Activated CD4-positive, CD25-positive, alpha-beta regulatory T cell treated with anti-CD3 and anti-CD28 coated beads, Interleukin-2, amount 50 U/mL, for 24 hours (primary cell): Measurements from ENCODE around the gene PTPRM.
"Not testable (repeated sequence)": the region's sequence is repeated elsewhere in the genome, so short reads cannot be mapped to it uniquely, and the experiment has no call there.

Experiments used
- ATAC-seq, 2 donors: fragments of 150-1000 bp; cut with Tn5 transposase; one replicate each; pipeline ENCODE4 v1.10.0; 2021; ENCODE audit warnings: mild to moderate bottlenecking in 1 of 2, moderate library complexity in 1 of 2

The PTPRM gene

GRCh38 chr18:7729868-7730267 lies 162.8 kb downstream of the PTPRM start:
- no peak for ATAC-seq

GRCh38 chr18:7730682-7731081 lies 163.6 kb downstream of the PTPRM start:
- no peak for ATAC-seq

- no peak for ATAC-seq
Observed at GRCh38 chr18:7733642-7734041, 166.5 kb downstream of the PTPRM start.

- ATAC-seq, result no peak
Observed at GRCh38 chr18:7735196-7735595, 168.1 kb downstream of the PTPRM start.

GRCh38 chr18:7735626-7736175 lies 168.6 kb downstream of the PTPRM start:
- ATAC-seq, result no peak

- not testable (repeated sequence) for ATAC-seq
Observed at GRCh38 chr18:7736526-7736925, 169.4 kb downstream of the PTPRM start.

- no peak for ATAC-seq
Observed at GRCh38 chr18:7737550-7737949, 170.4 kb downstream of the PTPRM start.

- no peak for ATAC-seq
Observed at GRCh38 chr18:7740821-7741220, 173.7 kb downstream of the PTPRM start.

GRCh38 chr18:7741640-7742039 lies 174.5 kb downstream of the PTPRM start:
- no peak for ATAC-seq

GRCh38 chr18:7742224-7742623 lies 175.1 kb downstream of the PTPRM start:
- no peak for ATAC-seq

- ATAC-seq, result no peak
Observed at GRCh38 chr18:7743256-7743655, 176.1 kb downstream of the PTPRM start.

GRCh38 chr18:7746106-7746505 lies 179.0 kb downstream of the PTPRM start:
- ATAC-seq, result no peak

- no peak for ATAC-seq
Observed at GRCh38 chr18:7748251-7749007, 181.3 kb downstream of the PTPRM start.

GRCh38 chr18:7749008-7749405 lies 181.9 kb downstream of the PTPRM start:
- ATAC-seq, result no peak

GRCh38 chr18:7749510-7749981 lies 182.4 kb downstream of the PTPRM start:
- no peak for ATAC-seq

GRCh38 chr18:7750095-7750663 lies 183.1 kb downstream of the PTPRM start:
- ATAC-seq, result no peak

GRCh38 chr18:7750966-7751365 lies 183.8 kb downstream of the PTPRM start:
- no peak for ATAC-seq

GRCh38 chr18:7754258-7754657 lies 187.1 kb downstream of the PTPRM start:
- no peak for ATAC-seq

GRCh38 chr18:7754725-7755181 lies 187.6 kb downstream of the PTPRM start:
- no peak for ATAC-seq

GRCh38 chr18:7755753-7756475 lies 188.8 kb downstream of the PTPRM start:
- no peak for ATAC-seq

- no peak for ATAC-seq
Observed at GRCh38 chr18:7757175-7757574, 190.1 kb downstream of the PTPRM start.

- ATAC-seq, result no peak
Observed at GRCh38 chr18:7758764-7759163, 191.6 kb downstream of the PTPRM start.
